AG09319 (cell line): ENCODE measurements around the gene PTF1A.

Experiments
- DNase-seq: peaks from one replicate; pipeline ENCODE4 v3.0.0-alpha.2; 2010; ENCODE audit warnings: low read depth; ENCODE audit errors: extremely low read depth
- CTCF ChIP-seq: IDR thresholded peaks from 2 replicates; pipeline ENCODE4 v1.5.1; 2011; ENCODE audit warnings: low read depth, mild to moderate bottlenecking, inconsistent platforms, low read length, moderate library complexity

Gene PTF1A

GRCh38 chr10:23199768-23200511, 7.8 kb downstream of the PTF1A start:
- TF ChIP-seq CTCF, result no peak
- no peak for DNase-seq

GRCh38 chr10:23200586-23200985, 8.5 kb downstream of the PTF1A start:
- no peak for TF ChIP-seq CTCF
- no peak for DNase-seq

GRCh38 chr10:23200997-23201652, 9.0 kb downstream of the PTF1A start:
- no peak for DNase-seq
- no peak for TF ChIP-seq CTCF

- TF ChIP-seq CTCF, result no peak
- no peak for DNase-seq
Observed at GRCh38 chr10:23201837-23202236, 9.7 kb downstream of the PTF1A start.

- no peak for DNase-seq
- no peak for TF ChIP-seq CTCF
Observed at GRCh38 chr10:23202779-23203178, 10.7 kb downstream of the PTF1A start.

- DNase-seq, result no peak
- no peak for TF ChIP-seq CTCF
Observed at GRCh38 chr10:23203369-23204325, 11.5 kb downstream of the PTF1A start.
